Stimulated activated CD8-positive, alpha-beta memory T cell treated with anti-CD3 and anti-CD28 coated beads, Interleukin-4, amount 100 ng/mL, for 4 hours (primary cell): ENCODE measurements around the gene FKTN.

ENCODE experiments used
- DNase-seq, 2 donors: peaks; one replicate each; pipeline ENCODE4 v3.0.0-alpha.2; 2020; ENCODE audit warnings: low read depth in 2 of 2, low spot score in 1 of 2

The FKTN gene

GRCh38 chr9:105678163-105678562 lies 120.2 kb downstream of the FKTN start:
- DNase-seq, result no peak

GRCh38 chr9:105678781-105679180 lies 120.8 kb downstream of the FKTN start:
- no peak for DNase-seq

- no peak for DNase-seq
Measured at GRCh38 chr9:105679257-105680022, 121.5 kb downstream of the FKTN start.

- no peak for DNase-seq
Measured at GRCh38 chr9:105681313-105681712, 123.4 kb downstream of the FKTN start.

- DNase-seq, result no peak
Measured at GRCh38 chr9:105681724-105682123, 123.8 kb downstream of the FKTN start.

GRCh38 chr9:105683688-105684275 lies 125.9 kb downstream of the FKTN start:
- no peak for DNase-seq

- DNase-seq, result no peak
Measured at GRCh38 chr9:105686936-105687335, 129.0 kb downstream of the FKTN start.
